ENCODE results near the gene CYTL1.

DNA sequence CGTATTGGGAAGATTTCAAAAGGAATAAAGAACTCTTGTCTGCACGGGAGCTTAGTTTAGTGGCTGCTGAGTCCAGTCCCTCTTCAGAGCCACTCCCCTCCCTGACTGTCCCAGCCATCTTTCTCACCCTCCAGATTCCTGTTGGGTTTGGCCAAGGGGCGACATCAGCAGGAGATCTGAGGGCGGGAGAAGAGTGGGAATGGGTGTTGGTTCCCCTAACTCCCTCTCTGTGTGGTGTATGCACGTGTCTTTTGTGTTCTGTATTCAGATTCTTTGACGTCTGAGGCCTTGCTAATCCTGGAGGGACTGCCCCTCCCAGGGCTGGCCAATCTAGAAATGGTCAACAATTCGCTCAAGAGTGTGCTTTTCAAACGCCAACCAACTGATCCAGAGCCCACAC lies 37.4 kb downstream of the CYTL1 start:
- no peak for TF ChIP-seq POLR2A (IDR thresholded peaks at IDR 0.05)
- TF ChIP-seq, protein P1, sequence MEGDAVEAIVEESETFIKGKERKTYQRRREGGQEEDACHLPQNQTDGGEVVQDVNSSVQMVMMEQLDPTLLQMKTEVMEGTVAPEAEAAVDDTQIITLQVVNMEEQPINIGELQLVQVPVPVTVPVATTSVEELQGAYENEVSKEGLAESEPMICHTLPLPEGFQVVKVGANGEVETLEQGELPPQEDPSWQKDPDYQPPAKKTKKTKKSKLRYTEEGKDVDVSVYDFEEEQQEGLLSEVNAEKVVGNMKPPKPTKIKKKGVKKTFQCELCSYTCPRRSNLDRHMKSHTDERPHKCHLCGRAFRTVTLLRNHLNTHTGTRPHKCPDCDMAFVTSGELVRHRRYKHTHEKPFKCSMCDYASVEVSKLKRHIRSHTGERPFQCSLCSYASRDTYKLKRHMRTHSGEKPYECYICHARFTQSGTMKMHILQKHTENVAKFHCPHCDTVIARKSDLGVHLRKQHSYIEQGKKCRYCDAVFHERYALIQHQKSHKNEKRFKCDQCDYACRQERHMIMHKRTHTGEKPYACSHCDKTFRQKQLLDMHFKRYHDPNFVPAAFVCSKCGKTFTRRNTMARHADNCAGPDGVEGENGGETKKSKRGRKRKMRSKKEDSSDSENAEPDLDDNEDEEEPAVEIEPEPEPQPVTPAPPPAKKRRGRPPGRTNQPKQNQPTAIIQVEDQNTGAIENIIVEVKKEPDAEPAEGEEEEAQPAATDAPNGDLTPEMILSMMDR (IDR thresholded peaks at IDR 0.05): no peak

Data from breast epithelium (tissue), 3 donors.